Vagina (tissue), 2 donors: ENCODE results near the gene STARD4. TPM values are rescaled to one million over a fixed set of nuclear protein-coding genes. Genes with fewer than 3 reads are reported as not detected.
A peak's percentile ranks its signal among the peaks of the same experiment; 100 is the strongest.

ENCODE experiments used
- DNase-seq, 2 donors: peaks; one replicate each; pipeline ENCODE4 v3.0.0-alpha.2; 2017; ENCODE audit errors: extremely low spot score in 2 of 2
- H3K27ac ChIP-seq: fragments of 200-600 bp; sonication (generic); one replicate; pipeline ENCODE4 v1.5.1; 2019
- H3K27me3 ChIP-seq: fragments of 200-600 bp; sonication (generic); one replicate; pipeline ENCODE4 v1.5.1; 2019
- H3K36me3 ChIP-seq, 2 donors: fragments of 200-600 bp; sonication (generic); one replicate each; pipeline ENCODE4 v1.5.1; 2017 to 2019
- H3K4me1 ChIP-seq: fragments of 200-600 bp; sonication (generic); one replicate; pipeline ENCODE4 v1.5.1; 2019
- H3K4me3 ChIP-seq, 2 donors: fragments of 200-600 bp; sonication (generic); 1 replicate in 1 of 2; 2 replicates in 1 of 2; pipeline ENCODE4 v1.5.1; 2016 to 2019
- H3K9me3 ChIP-seq: fragments of 200-600 bp; sonication (generic); one replicate; pipeline ENCODE4 v1.5.1; 2019
- POLR2A ChIP-seq, 2 donors: fragments of 450-650 bp; IDR thresholded peaks; one replicate each; pipeline ENCODE4 v1.6.1; 2017; ENCODE audit warnings: antibody characterized with exemption in 2 of 2, mild to moderate bottlenecking in 2 of 2, moderate library complexity in 2 of 2
- POLR2AphosphoS5 ChIP-seq, 2 donors: sonication (generic); formaldehyde crosslinking; IDR thresholded peaks; one replicate each; pipeline ENCODE4 v1.9.0; 2017; ENCODE audit warnings: antibody characterized with exemption in 2 of 2, mild to moderate bottlenecking in 2 of 2, low read depth in 1 of 2; ENCODE audit not compliant: insufficient read depth in 1 of 2
- intact Hi-C: fragments of 100-400 bp; cut with DNase I; formaldehyde crosslinking; loops from one replicate; pipeline ENCODE4 v1.15.1; 2023
- total RNA-seq: library from RNA; depleted of rRNA; stranded (reverse); fragments of >200 nt; gene quantifications from one replicate; pipeline ENCODE4 v1.2.3, GENCODE V29; 2016
- TF ChIP-seq, protein P1 (sequence below), 3 experiments: fragments of 450-650 bp in 2 of 3; fragments of 200-600 bp in 1 of 3; sonication (generic) in 1 of 3; IDR thresholded peaks; one replicate each; pipeline ENCODE4 v1.5.1; 2017 to 2019; ENCODE audit warnings: antibody characterized with exemption in 3 of 3, mild to moderate bottlenecking in 2 of 3, moderate library complexity in 2 of 3

STARD4 gene
- total RNA-seq, 1 donor from 2014 or later: 18.9 TPM

DNA sequence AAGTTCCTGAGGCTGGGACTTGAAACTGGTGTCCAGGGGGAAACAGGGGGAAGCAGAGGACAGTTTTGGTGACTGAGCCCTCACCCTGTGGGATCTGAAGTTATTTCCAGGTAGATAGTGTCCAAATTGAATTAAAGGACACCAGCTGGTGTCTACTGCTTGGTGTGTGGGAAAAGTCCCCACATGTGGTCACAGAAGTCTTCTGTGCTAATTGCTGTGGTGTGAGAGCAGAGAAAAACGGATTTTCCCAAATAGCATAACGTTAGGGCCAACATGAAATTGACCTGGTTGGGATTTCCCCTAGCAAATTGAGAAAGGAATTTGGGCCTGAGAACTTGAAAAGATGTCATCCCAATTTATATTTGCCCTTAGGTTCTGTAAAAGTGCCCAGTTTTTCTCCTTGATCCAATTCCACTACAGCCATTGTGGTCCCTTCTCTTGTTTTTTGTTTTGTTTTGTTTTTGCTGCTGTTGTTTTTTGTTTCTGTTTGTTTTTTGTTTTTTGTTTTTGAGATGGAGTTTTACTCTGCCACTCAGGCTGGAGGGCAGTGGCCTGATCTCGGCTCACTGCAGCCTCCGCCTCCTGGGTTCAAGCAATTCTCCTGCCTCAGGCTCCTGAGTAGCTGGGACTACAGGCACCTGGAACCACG lies 5.6 kb upstream of the STARD4 start:
- no peak overlapping the region for H3K27ac ChIP-seq
- DNase-seq: no peak
- H3K9me3 ChIP-seq: no peaks in the 10 kb centered on the region
- no peaks in the 10 kb centered on the region for H3K36me3 ChIP-seq
- intact Hi-C loops: no loop called here
- no peaks in the 10 kb centered on the region for H3K27me3 ChIP-seq
- no peak overlapping the region for H3K4me3 ChIP-seq
- TF ChIP-seq, protein P1, sequence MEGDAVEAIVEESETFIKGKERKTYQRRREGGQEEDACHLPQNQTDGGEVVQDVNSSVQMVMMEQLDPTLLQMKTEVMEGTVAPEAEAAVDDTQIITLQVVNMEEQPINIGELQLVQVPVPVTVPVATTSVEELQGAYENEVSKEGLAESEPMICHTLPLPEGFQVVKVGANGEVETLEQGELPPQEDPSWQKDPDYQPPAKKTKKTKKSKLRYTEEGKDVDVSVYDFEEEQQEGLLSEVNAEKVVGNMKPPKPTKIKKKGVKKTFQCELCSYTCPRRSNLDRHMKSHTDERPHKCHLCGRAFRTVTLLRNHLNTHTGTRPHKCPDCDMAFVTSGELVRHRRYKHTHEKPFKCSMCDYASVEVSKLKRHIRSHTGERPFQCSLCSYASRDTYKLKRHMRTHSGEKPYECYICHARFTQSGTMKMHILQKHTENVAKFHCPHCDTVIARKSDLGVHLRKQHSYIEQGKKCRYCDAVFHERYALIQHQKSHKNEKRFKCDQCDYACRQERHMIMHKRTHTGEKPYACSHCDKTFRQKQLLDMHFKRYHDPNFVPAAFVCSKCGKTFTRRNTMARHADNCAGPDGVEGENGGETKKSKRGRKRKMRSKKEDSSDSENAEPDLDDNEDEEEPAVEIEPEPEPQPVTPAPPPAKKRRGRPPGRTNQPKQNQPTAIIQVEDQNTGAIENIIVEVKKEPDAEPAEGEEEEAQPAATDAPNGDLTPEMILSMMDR (IDR thresholded peaks at IDR 0.05): no peak
- no peak for TF ChIP-seq POLR2A (IDR thresholded peaks at IDR 0.05)
- TF ChIP-seq POLR2AphosphoS5 (IDR thresholded peaks at IDR 0.05; ENCODE audit: insufficient read depth in 1 of 2, low read depth in 1 of 2): no peak
- no peaks in the 10 kb centered on the region for H3K4me1 ChIP-seq

GRCh38 chr5:111514087-111514486 lies 1.8 kb upstream of the STARD4 start:
- TF ChIP-seq POLR2A (IDR thresholded peaks at IDR 0.05) (no peak), POLR2AphosphoS5 (IDR thresholded peaks at IDR 0.05; ENCODE audit: insufficient read depth in 1 of 2, low read depth in 1 of 2) (no peak)
- TF ChIP-seq, protein P1 (IDR thresholded peaks at IDR 0.05): no peak
- Histone ChIP-seq H3K4me1 (peaks cover 18% of the 10 kb centered on the region), H3K9me3 (no peaks in the 10 kb centered on the region), H3K4me3 (no peak overlapping the region), H3K36me3 (no peaks in the 10 kb centered on the region), H3K27me3 (no peaks in the 10 kb centered on the region), H3K27ac (no peak overlapping the region)
- intact Hi-C loops: no loop called here
- no peak for DNase-seq

DNA sequence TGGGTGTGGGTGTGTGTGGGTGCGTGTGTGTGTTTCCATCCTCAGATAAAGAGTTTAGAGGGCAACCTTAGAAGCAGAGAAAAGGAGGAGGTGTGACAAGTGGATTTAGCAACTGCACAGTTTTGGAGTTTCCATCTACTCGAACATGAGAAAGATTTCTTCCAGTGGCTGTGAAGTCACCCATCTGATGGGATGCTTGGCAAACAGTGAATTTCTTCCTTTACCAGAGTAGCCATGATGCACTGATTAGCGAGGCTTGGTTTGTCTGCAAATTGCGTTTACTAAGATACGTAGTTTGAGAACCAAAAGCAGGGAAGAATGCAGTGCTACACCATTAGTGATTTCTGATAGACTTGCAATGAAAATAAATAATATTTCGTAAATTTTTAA lies 791 bp upstream of the STARD4 start:
- DNase-seq: no peak
- Histone ChIP-seq H3K27ac (peak overlapping the region; percentile 92), H3K4me3 (peak overlapping the region; percentile 78 to 86), H3K9me3 (no peaks in the 10 kb centered on the region), H3K4me1 (peaks cover 18% of the 10 kb centered on the region), H3K27me3 (no peaks in the 10 kb centered on the region), H3K36me3 (no peaks in the 10 kb centered on the region)
- TF ChIP-seq, protein P1 (IDR thresholded peaks at IDR 0.05): no peak
- no peak for TF ChIP-seq POLR2A (IDR thresholded peaks at IDR 0.05)
- no peak for TF ChIP-seq POLR2AphosphoS5 (IDR thresholded peaks at IDR 0.05; ENCODE audit: insufficient read depth in 1 of 2, low read depth in 1 of 2)
- intact Hi-C loops: no loop called here

DNA sequence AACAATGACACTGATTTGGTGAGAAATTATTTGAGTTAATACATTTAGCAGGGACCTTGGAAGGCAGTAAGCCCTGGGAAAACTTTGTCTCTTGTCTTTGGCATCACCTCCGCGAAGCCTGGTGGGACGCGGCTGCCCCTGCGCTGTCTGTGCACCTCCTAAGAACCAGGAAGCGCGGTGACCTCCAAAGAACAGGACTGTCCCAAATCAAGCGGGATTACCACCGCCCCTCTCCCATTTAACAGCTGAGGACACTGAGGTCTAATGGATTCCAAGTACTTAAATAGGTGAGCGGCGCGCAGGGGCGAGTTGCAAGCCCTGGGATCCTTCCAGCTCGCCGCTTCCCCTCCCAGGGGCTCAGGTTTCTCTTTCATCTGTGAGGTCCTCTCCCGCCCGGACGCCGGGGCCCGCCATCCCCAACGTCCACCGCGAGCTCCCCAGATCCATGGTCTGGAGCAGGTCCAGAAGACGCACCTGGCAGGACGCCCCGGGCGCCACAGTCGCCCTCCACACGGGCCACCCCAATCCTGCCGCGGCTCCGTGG lies 432 bp downstream of the STARD4 start:
- TF ChIP-seq POLR2A (IDR thresholded peaks at IDR 0.05) (no peak), POLR2AphosphoS5 (IDR thresholded peaks at IDR 0.05; ENCODE audit: insufficient read depth in 1 of 2, low read depth in 1 of 2) (no peak)
- TF ChIP-seq, protein P1 (IDR thresholded peaks at IDR 0.05): no peak
- Histone ChIP-seq H3K36me3 (no peaks in the 10 kb centered on the region), H3K27me3 (no peaks in the 10 kb centered on the region), H3K4me1 (peaks cover 18% of the 10 kb centered on the region), H3K9me3 (no peaks in the 10 kb centered on the region), H3K4me3 (peak overlapping the region; percentile 78 to 86), H3K27ac (peak overlapping the region; percentile 92)
- intact Hi-C loops: no loop called here
- DNase-seq: peak in 1 of 2 donors; percentile 89

DNA sequence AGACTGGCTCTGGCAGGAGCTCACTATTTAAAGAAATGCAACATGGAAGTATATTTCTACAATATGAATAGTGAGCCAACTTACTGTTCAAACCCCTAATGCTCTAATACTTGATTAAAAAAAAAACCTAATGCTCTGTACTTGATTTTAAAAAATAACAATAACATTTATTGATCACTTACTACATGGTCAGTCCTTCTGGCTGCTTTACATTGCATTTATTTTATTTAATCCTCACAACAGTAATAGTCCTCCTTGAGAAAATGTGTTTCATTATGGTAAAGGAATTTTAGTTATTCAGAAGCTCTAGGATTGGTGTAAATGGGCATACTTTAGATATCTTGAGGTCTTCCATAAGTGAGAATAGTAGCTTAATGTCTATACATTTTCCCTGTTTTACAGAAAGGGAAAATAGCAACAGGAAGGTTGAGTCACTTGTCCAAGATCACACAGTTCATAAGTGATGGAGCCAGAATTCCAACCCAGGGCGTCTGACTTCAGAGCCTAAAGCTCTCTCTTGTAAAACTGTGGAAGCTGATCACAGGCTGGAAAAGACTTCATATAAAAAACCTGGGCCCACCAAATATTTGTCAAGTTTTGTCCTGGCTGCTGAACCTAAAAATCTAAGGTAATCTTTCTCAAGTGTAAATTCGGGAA lies 1.0 kb downstream of the STARD4 start:
- Histone ChIP-seq H3K9me3 (no peaks in the 10 kb centered on the region), H3K4me1 (peaks cover 18% of the 10 kb centered on the region), H3K27me3 (no peaks in the 10 kb centered on the region), H3K36me3 (no peaks in the 10 kb centered on the region), H3K27ac (peak overlapping the region; percentile 92), H3K4me3 (peak overlapping the region; percentile 78 to 86)
- intact Hi-C loops: no loop called here
- no peak for TF ChIP-seq POLR2AphosphoS5 (IDR thresholded peaks at IDR 0.05; ENCODE audit: insufficient read depth in 1 of 2, low read depth in 1 of 2)
- no peak for TF ChIP-seq POLR2A (IDR thresholded peaks at IDR 0.05)
- TF ChIP-seq, protein P1 (IDR thresholded peaks at IDR 0.05): no peak
- no peak for DNase-seq
